ENCODE measurements around the gene NPAS3.
A peak's percentile ranks its signal among the peaks of the same experiment; 100 is the strongest.

The NPAS3 gene

GRCh38 chr14:33332497-33332896, 393.8 kb downstream of the NPAS3 start:
- DNase-seq (ENCODE audit: low read depth) = no peak

GRCh38 chr14:33335366-33335765, 396.7 kb downstream of the NPAS3 start:
- DNase-seq (ENCODE audit: low read depth) = no peak

GRCh38 chr14:33342299-33342974, 403.8 kb downstream of the NPAS3 start:
- no peak for DNase-seq (ENCODE audit: low read depth)

GRCh38 chr14:33343016-33343415, 404.3 kb downstream of the NPAS3 start:
- DNase-seq (ENCODE audit: low read depth) = no peak

GRCh38 chr14:33347796-33348195, 409.1 kb downstream of the NPAS3 start:
- DNase-seq (ENCODE audit: low read depth) = no peak

- no peak for DNase-seq (ENCODE audit: low read depth)
Measured at GRCh38 chr14:33348510-33348909, 409.8 kb downstream of the NPAS3 start.

GRCh38 chr14:33349871-33350270, 411.2 kb downstream of the NPAS3 start:
- no peak for DNase-seq (ENCODE audit: low read depth)

GRCh38 chr14:33350366-33350990, 411.8 kb downstream of the NPAS3 start:
- no peak for DNase-seq (ENCODE audit: low read depth)

GRCh38 chr14:33352821-33353220, 414.1 kb downstream of the NPAS3 start:
- DNase-seq (ENCODE audit: low read depth) = no peak

GRCh38 chr14:33356181-33356580, 417.5 kb downstream of the NPAS3 start:
- no peak for DNase-seq (ENCODE audit: low read depth)

- DNase-seq (ENCODE audit: low read depth) = no peak
Measured at GRCh38 chr14:33357225-33358010, 418.7 kb downstream of the NPAS3 start.

GRCh38 chr14:33359288-33359881, 420.7 kb downstream of the NPAS3 start:
- DNase-seq (ENCODE audit: low read depth) = no peak

- DNase-seq (ENCODE audit: low read depth) = no peak
Measured at GRCh38 chr14:33362934-33363333, 424.3 kb downstream of the NPAS3 start.

- DNase-seq (ENCODE audit: low read depth) = no peak
Measured at GRCh38 chr14:33363682-33364081, 425.0 kb downstream of the NPAS3 start.

- no peak for DNase-seq (ENCODE audit: low read depth)
Measured at GRCh38 chr14:33364466-33364865, 425.8 kb downstream of the NPAS3 start.

- no peak for DNase-seq (ENCODE audit: low read depth)
Measured at GRCh38 chr14:33369041-33369440, 430.4 kb downstream of the NPAS3 start.

- peak; percentile 36 for DNase-seq (ENCODE audit: low read depth)
Measured at GRCh38 chr14:33369972-33370371, 431.3 kb downstream of the NPAS3 start.

- DNase-seq (ENCODE audit: low read depth) = peak; percentile 25
Measured at GRCh38 chr14:33370426-33370825, 431.7 kb downstream of the NPAS3 start.

- DNase-seq (ENCODE audit: low read depth) = no peak
Measured at GRCh38 chr14:33375196-33375595, 436.5 kb downstream of the NPAS3 start.

- no peak for DNase-seq (ENCODE audit: low read depth)
Measured at GRCh38 chr14:33375786-33376185, 437.1 kb downstream of the NPAS3 start.

- no peak for DNase-seq (ENCODE audit: low read depth)
Measured at GRCh38 chr14:33376510-33376909, 437.8 kb downstream of the NPAS3 start.

GRCh38 chr14:33377596-33378390, 439.1 kb downstream of the NPAS3 start:
- no peak for DNase-seq (ENCODE audit: low read depth)
